Measurements from ENCODE around the gene COPS6. TPM values are rescaled to one million over a fixed set of nuclear protein-coding genes. Genes with fewer than 3 reads are reported as not detected.

Gene COPS6
- total and polyA plus RNA-seq, 2 of the 4 experiments (the other 2 are of a cell fraction) = 185 to 325 TPM

GRCh38 chr7:100079024-100079560 lies 9.7 kb upstream of the COPS6 start:
- Histone ChIP-seq H3K9me3 (ENCODE audit: control insufficient read depth, insufficient read depth, low read length) (peaks cover 19% of the 10 kb centered on the region), H3K4ac (ENCODE audit: low read depth, low read length) (no peak overlapping the region), H3K36me3 (ENCODE audit: control insufficient read depth, insufficient read depth, low read length) (peaks cover 48% of the 10 kb centered on the region), H4K5ac (ENCODE audit: low read depth, low read length) (no peak overlapping the region), H2AK9ac (replicated peaks; ENCODE audit: low read depth, low read length, poor library complexity) (no peak overlapping the region), H2AFZ (replicated peaks; ENCODE audit: low read length, poor library complexity) (no peak overlapping the region), H2BK120ac (ENCODE audit: low read depth, low read length) (no peak overlapping the region), H2BK15ac (ENCODE audit: low read depth, low read length) (no peak overlapping the region), H4K20me1 (ENCODE audit: insufficient read depth, low read length) (peaks cover 21% of the 10 kb centered on the region), H3K4me3 (ENCODE audit: insufficient read depth, low read depth, low read length) (no peak overlapping the region), H3K9ac (ENCODE audit: low read depth, low read length) (no peak overlapping the region), H3K27ac (ENCODE audit: insufficient read depth, low read length) (no peak overlapping the region), H2BK20ac (ENCODE audit: low read depth, low read length) (no peak overlapping the region), H3K23ac (ENCODE audit: low read depth, low read length) (no peak overlapping the region), H2BK5ac (ENCODE audit: low read depth, low read length, poor library complexity, severe bottlenecking) (no peak overlapping the region), H2AK5ac (ENCODE audit: low read depth, low read length) (no peak overlapping the region), H3K14ac (replicated peaks; ENCODE audit: low read depth, low read length) (no peak overlapping the region), H4K91ac (ENCODE audit: insufficient read depth, low read depth, low read length) (no peak overlapping the region), H4K8ac (ENCODE audit: low read depth in 2 of 2, low read length in 2 of 2) (no peak overlapping the region; a peak in 1 of 4 replicates), H3K9me1 (ENCODE audit: insufficient read depth, low read length) (peaks cover 9% of the 10 kb centered on the region), H3K4me1 (ENCODE audit: control insufficient read depth, insufficient read depth, low read length) (peaks cover 6% of the 10 kb centered on the region; the same call in 1 of the 2 replicates), H3K79me1 (ENCODE audit: low read depth in 1 of 2, low read length in 2 of 2) (peaks cover 17 to 52% of the 10 kb centered on the region in 2 experiments), H3K27me3 (ENCODE audit: control insufficient read depth, insufficient read depth, low read length) (no peaks in the 10 kb centered on the region), H3K56ac (ENCODE audit: extremely low read depth, insufficient read depth, low read length) (no peak overlapping the region), H3K4me2 (ENCODE audit: low read depth, low read length) (no peak overlapping the region; the same call in 1 of the 2 replicates), H3K18ac (ENCODE audit: low read depth, low read length) (no peak overlapping the region)
- no peak for ATAC-seq (ENCODE audit: low read depth)
- in situ Hi-C loops (cut with MboI; ENCODE audit: low sequenced_read_pairs) (no loop called here), dilution Hi-C loops (cut with HindIII; ENCODE audit: low sequenced_read_pairs, unreplicated experiment) (no loop called here), intact Hi-C loops (cut with micrococcal nuclease) (no loop called here)
- 100% methylated on average over 2 of the region's 7 CpGs; no CpG with 5 or more reads in 1 of the 2 experiments for WGBS, 2 experiments (ENCODE audit: extremely low coverage in 2 of 2, insufficient read length in 1 of 2)
- no peak for TF ChIP-seq RAD21 (IDR thresholded peaks at IDR 0.05; ENCODE audit: low read length)
- no peak for TF ChIP-seq MAFK (IDR thresholded peaks at IDR 0.05; ENCODE audit: low read depth, low read length)
- TF ChIP-seq SMC3 (IDR thresholded peaks at IDR 0.05; ENCODE audit: low read depth, low read length) = no peak
- TF ChIP-seq CTCF (conservative IDR thresholded peaks at IDR 0.05; ENCODE audit: low read depth, low read length) = no peak
- no peak for TF ChIP-seq BHLHE40 (IDR thresholded peaks at IDR 0.05; ENCODE audit: low read depth, low read length)
- TF ChIP-seq RFX5 (IDR thresholded peaks at IDR 0.05; ENCODE audit: low read depth, low read length) = no peak
- TF ChIP-seq RCOR1 (IDR thresholded peaks at IDR 0.05; ENCODE audit: insufficient replicate concordance, low read length) = no peak
- no peak for TF ChIP-seq USF2 (IDR thresholded peaks at IDR 0.05; ENCODE audit: low read depth, low read length)
- no peak for TF ChIP-seq MXI1 (IDR thresholded peaks at IDR 0.05; ENCODE audit: borderline replicate concordance, low read depth, low read length)
- TF ChIP-seq FOS (IDR thresholded peaks at IDR 0.05; ENCODE audit: low read depth, low read length) = no peak
- TF ChIP-seq CHD1 (IDR thresholded peaks at IDR 0.05; ENCODE audit: low read depth, low read length) = no peak
- no peak for TF ChIP-seq CEBPB (IDR thresholded peaks at IDR 0.05; ENCODE audit: low read depth, low read length)
- TF ChIP-seq ELK1 (IDR thresholded peaks at IDR 0.05; ENCODE audit: borderline replicate concordance, low read depth, low read length) = no peak
- DNase-seq = no peak
- POLR2A ChIA-PET (ENCODE audit: unreplicated experiment) = interaction anchor here (0.6 kb wide), 1 partner anchor 12 kb away, joined by 4 read pairs; no protein-coding TSS in a partner anchor
- CTCF ChIA-PET = no interaction called here
- BruUV-seq (replicated peaks) = no TSS peak
